Measurements from ENCODE around the gene RASSF6.
"Not testable (repeated sequence)": the region's sequence is repeated elsewhere in the genome, so short reads cannot be mapped to it uniquely, and the experiment has no call there.

The RASSF6 gene

DNA sequence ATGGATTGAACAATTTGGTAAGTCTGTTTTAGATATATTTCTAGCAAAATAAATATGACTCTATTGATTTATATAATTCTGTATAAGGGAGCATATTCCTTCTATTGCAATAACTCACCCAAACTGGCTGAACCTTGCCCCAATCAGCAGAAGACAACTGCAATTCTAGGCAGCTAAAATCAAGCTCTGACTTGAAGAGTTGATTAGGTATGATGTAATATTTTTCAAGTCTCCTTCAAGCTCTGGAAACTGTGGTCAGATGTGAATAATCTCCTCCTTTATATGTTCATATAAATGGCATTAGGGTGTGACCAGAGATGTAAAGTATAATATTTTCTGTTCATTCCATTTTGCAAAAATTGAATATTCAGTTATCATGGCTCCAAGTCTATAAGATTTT, 8.2 kb downstream of the RASSF6 start:
- DNase-seq (ENCODE audit: low spot score), result no peak

DNA sequence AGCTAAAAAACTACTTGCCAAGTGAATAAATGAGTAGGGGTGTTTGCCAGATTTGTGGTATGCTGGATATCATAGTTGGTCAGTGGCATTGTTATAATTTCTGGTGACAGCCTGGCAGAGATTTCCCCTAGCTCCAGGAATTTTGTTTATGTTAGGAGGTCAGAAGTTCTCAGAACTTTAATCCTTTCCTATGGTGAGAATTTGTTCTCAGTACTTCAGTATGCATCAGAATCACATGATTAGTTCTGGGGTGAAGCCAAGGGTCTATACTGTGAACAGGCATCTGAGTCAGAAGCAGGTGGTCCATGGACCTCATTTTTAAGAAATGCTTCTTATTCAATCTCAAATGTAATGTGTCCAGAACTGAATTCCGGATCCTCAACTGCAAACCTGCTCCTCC, 10.5 kb downstream of the RASSF6 start:
- DNase-seq (ENCODE audit: low spot score), result no peak

DNA sequence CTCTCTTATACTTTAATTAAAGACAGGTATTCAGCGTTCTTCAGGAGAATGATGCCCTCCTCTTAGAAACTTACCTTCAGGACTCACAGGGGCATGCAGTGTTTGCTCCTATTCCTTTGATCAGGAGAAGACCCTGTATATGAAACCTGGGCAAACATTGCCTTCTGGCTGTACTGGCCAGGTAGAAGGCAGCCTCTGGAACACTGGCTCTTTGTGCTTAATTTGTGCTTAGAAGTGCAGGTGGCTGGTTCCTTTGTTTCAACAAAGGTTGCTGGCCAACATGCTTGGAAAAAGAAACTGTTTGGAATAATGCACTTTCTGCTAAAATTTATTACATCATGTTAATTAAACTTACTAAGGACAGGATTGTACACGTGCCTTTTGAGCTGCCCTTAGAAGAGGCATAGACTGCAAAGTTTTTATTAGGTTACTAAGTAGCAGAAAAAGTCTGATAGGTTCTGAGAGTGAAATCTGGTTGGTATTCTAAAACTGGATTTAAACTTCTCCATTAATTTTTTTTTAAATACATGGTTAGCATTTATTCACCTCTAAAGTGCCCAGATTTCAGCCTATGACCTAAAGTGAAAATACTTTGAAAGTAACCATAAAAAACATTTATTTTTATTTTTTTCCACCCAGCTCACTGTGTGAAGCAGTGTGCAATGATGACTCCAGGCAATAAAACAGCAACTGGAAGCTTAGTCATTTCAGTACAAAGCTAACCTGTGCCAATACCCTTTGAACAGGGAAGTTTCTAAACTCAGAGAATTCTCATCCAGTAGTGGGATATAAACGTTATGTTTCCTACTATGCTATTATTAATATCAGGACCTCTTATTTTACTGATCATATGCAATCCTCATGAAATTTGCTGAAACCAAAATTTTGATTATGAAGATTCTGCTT, 11.3 kb downstream of the RASSF6 start:
- DNase-seq (ENCODE audit: low spot score), result no peak

- no peak for DNase-seq (ENCODE audit: low spot score)
Measured at GRCh38 chr4:73607375-73608033, 12.7 kb downstream of the RASSF6 start.

DNA sequence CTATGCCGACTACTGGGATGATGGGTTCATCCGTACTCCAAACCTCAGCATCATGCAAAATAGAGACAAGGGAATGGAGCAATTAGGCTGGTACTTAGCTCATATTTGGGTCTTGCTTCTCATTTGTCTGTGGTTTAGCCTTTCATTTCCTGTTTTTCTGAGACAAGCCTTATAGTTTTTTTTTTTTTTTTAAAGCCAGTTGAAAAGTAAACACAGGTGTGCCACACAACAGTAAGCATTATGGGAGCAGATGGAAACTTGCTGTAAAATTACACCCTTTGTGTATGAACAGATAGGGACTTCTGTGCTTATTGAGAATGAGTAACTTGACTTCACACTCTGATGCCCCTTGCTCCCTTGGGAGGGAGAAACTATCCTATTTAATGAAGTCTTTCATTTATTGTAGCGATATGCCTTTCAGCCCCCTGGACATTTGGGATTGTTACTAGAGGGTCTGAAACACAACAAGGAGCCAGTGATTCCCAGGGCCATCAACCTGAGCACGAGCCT, 13.7 kb downstream of the RASSF6 start:
- no peak for DNase-seq (ENCODE audit: low spot score)

GRCh38 chr4:73603854-73604584, 16.2 kb downstream of the RASSF6 start:
- no peak for DNase-seq (ENCODE audit: low spot score)

DNA sequence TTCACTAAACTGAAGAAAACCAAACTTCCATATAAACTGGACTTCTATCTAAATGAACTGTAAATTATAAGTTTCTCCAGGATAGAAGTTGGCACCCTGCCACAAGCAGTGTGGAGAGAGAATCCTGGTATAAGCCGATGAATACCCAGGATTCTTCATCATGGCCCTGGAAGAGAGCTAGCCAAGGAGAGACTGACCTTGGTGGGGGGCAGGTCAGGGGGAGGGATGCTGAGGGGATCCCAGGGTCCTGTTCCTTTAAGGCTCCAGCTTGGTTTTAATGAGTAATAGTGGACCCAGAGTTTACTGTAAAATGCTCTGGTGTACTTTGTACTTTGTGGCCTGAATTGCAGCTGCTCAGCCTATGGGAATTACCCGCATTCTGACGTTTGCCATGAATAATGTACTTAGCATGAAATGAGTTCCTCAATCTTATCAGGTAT, 16.9 kb downstream of the RASSF6 start:
- no peak for DNase-seq (ENCODE audit: low spot score)

GRCh38 chr4:73600954-73601353, 19.3 kb downstream of the RASSF6 start:
- no peak for DNase-seq (ENCODE audit: low spot score)

DNA sequence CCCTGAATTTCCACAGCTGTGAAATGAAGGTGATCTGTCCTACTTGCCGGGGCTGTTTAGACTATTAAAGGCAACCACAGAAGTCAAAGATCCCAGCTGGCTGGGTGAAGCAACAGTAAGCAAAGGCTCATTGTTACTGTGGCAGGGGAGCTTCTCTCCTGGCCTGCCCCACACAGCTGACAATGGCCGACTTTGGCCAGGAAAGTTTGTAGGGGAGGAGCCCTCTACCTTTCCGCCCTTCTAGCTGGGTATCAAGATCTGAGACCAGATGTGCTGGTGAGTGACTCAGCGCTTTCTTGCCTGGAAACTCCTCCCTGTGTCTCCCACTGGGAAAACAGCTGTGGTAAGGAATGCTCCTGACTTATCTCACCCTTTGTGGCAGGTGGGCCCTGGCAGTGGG, 21.1 kb downstream of the RASSF6 start:
- DNase-seq (ENCODE audit: low spot score), result no peak

DNA sequence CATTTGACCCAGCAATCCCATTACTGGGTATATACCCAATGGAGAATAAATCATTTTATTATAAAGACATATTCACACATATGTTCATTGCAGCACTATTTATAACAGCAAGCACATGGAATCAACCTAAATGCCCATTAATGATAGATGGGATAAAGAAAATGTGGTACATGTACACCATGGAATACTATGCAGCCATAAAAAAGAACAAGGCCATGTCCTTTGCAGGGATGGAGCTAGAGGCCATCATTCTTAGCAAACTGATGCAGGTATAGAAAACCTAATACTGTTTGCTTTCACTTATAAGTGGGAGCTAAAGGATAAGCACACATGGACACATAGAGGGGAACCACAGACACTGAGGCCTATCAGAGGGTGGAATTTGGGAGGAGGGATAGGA, 22.6 kb downstream of the RASSF6 start:
- DNase-seq (ENCODE audit: low spot score), result no peak

DNA sequence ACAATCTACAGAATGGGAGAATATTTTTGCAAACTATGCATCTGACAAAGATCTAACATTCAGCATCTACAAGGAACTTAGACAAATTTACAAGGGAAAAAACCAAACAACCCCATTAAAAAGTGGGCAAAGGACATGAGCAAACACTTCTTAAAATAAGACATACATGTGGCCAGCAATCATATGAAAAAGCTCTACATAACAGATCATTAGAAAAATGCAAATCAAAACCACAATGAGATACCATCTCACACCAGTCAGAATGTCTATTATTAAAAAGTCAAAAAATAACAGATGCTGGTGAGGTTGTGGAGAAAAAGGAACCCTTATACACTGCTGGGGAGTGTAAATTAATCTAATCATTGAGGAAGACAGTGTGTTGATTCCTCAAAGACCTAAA, 23.1 kb downstream of the RASSF6 start:
- DNase-seq (ENCODE audit: low spot score), result not testable (repeated sequence)

- no peak for DNase-seq (ENCODE audit: low spot score)
Measured at GRCh38 chr4:73596001-73596400, 24.2 kb downstream of the RASSF6 start.

DNA sequence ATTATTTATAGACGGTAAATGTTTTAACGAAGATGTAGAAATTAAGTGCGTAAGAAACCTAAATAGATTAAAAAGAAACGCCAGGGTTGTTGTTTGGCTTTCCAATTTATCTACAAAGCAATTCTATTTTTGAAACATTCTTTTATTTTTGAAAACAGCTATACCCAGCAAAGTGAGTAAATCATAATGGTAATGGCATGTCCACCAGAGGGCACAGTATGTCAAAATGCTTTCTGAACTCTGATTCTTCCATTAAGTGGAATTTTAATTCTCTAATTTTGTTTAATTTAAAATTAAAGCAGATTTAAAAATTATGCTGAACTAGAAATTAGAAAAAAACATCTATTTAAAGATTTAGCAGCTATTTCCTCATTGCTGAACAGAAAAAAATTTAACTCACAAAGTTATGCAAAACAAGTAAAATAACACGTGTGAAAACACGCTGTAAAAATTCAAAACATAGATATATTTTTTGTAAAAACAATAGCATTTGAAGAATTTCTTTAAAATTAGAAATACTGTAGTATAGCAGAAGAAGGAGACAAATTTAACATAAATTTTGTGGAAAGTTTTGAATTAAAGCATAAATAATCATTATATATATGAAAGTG, 26.5 kb downstream of the RASSF6 start:
- peak; percentile 16 for DNase-seq (ENCODE audit: low spot score)

DNA sequence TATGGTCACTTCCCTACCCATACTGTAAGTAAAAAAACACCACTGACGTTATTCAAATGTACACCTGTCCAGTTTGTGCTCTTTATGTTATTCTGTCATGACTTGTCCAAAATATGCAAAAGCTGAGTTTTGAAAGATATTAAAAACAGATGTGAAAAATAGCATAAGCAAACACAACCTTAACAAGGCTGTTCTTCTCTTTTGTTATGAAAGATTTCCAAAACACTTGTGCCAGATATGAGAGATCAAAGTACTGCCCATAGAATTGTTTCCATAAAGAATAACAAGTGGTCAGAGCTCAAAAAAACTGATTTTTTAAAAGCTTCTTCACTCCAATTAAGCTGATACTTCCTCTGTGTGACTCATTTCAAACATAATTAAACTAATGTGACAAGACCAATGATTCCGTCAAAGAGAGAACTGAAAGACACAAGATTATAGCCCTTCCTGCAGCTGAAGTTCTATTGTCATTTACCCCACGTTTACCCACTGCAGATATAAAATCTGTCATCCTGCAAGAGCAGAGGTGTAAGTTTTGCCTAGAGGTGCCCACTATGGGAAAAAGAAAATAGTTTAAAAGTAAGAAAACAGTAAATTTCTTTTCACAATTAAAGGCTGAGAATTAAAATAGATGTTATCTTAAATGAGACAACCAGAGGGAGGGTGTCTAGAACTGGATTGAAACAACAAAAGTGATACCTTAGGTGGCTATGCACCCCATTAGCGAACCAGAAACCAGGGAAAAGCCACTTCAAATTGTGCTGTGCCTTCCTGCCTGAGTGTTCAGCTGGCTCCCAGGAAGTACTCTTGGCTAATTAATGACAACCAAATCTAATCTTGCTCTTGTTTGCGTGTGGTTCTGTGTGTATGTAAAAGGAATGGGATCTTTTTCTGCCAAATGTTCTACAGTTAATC, 30.1 kb downstream of the RASSF6 start:
- no peak for DNase-seq (ENCODE audit: low spot score)

- no peak for DNase-seq (ENCODE audit: low spot score)
Measured at GRCh38 chr4:73589261-73589847, 30.9 kb downstream of the RASSF6 start.

DNA sequence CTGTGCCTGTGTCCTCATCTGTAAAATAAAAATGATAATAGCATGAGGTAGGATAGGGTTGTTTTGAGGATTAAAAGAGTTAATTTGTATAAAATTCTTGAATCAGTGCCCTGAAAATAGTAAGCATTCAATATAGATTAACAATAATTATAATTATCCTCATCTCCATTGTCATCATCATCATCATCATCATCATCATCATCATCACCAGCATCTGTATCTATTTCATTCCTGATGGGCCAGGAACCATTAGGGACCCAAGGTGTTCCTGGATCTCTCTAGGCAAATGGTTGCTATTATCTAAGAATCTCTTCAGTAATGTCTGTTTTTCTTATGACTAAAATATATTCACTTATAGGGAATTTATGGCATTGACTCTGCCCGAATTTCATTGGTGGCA, 31.6 kb downstream of the RASSF6 start:
- DNase-seq (ENCODE audit: low spot score), result no peak

DNA sequence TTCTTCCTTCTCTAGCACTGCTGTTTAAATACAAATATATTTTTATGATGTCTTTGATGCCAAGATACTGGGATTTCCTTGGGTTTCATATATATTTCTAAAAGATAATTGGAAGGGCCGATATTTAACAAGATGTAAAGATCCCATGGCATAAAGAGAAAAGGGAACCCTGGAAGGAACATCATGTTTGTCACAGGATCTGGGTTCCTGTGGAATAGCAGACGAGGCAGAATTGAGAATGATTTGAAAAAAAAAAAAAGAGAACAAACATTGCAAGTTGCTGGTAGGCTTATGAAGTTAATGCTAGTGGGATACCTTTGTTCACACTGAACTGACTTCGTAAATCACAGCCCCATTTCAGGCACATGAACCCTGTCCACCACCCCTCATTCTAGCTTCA, 33.6 kb downstream of the RASSF6 start:
- no peak for DNase-seq (ENCODE audit: low spot score)

- DNase-seq (ENCODE audit: low spot score), result no peak
Measured at GRCh38 chr4:73586040-73586439, 34.2 kb downstream of the RASSF6 start.

- DNase-seq (ENCODE audit: low spot score), result no peak
Measured at GRCh38 chr4:73585345-73585744, 34.9 kb downstream of the RASSF6 start.

DNA sequence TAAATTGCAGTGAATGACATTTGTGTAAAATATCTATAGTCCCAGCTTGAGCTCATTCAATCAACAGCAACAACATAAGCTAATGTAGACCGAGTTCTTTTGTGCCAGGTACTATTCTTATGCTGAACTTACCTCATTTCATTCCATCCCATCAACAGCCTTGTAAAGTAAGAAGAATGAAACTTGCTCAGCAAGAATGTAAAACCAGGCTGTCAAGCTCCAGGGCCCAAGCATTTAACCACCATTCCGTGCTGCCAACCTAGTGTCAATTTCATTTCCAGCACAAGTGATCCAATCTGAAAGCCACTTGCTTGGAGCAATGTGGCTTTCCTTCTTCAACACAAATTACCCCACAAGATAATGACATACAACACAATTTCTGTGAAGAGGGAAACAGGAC, 36.6 kb downstream of the RASSF6 start:
- DNase-seq (ENCODE audit: low spot score), result no peak

- no peak for DNase-seq (ENCODE audit: low spot score)
Measured at GRCh38 chr4:73577371-73577770, 42.9 kb downstream of the RASSF6 start.

Data from Ammon's horn (tissue), 1 donor.